Measurements from ENCODE around the gene ABAT. TPM values are rescaled to one million over a fixed set of nuclear protein-coding genes. Genes with fewer than 3 reads are reported as not detected.

ABAT gene
- total and polyA plus RNA-seq, 2 donors from 2014 or later = 9.6 to 34.0 TPM

DNA sequence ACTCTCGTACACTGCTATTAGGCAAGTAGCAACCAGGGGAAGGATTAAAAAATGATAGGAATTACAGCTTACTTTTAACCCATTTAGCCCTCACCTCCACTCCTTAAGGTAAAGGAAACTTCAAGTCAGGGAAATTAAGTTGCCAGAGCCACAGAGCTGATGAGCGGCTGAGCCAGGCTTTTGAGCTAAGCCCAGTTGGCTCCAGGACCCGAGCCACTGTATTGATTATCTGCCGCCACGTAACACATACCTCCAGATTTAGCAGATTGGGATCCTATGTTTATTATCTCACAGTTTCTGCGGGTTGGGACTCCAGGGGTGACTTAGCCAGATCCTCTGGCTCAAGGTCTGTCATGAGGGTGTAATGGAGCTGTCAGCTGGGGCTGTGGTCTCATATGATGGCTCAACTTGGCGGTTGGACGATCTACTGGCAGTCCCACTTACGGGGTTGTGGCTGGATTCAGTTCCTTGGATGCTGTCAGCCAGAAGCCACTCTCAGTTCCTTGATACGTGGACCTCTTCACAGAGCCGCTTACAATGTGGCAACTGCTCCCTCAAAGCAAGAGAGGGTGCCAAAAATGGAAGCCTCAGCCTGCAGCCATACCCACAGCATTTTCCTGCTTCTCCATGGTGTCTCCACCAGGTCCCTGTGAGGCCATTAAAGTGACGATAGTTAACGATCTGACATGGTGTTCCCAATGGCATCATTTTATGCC is 65.7 kb downstream of the ABAT start:
- TF ChIP-seq, protein P1, sequence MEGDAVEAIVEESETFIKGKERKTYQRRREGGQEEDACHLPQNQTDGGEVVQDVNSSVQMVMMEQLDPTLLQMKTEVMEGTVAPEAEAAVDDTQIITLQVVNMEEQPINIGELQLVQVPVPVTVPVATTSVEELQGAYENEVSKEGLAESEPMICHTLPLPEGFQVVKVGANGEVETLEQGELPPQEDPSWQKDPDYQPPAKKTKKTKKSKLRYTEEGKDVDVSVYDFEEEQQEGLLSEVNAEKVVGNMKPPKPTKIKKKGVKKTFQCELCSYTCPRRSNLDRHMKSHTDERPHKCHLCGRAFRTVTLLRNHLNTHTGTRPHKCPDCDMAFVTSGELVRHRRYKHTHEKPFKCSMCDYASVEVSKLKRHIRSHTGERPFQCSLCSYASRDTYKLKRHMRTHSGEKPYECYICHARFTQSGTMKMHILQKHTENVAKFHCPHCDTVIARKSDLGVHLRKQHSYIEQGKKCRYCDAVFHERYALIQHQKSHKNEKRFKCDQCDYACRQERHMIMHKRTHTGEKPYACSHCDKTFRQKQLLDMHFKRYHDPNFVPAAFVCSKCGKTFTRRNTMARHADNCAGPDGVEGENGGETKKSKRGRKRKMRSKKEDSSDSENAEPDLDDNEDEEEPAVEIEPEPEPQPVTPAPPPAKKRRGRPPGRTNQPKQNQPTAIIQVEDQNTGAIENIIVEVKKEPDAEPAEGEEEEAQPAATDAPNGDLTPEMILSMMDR (IDR thresholded peaks at IDR 0.05; ENCODE audit: borderline replicate concordance, extremely low read depth, insufficient read depth) = no peak
- H3K27ac ChIP-seq (ENCODE audit: low read depth in 2 of 2, low read length in 2 of 2) = peak overlapping the region; percentile 61 to 74
- peaks cover 0 to 8% (median 0%) of the 10 kb centered on the region in 3 donors for H3K36me3 ChIP-seq (ENCODE audit: control insufficient read depth in 2 of 3, insufficient read depth in 3 of 3, low read length in 3 of 3)
- no peaks in the 10 kb centered on the region for H3K9me3 ChIP-seq (ENCODE audit: control insufficient read depth in 2 of 3, insufficient read depth in 1 of 3, low read length in 3 of 3)
- H3K27me3 ChIP-seq (ENCODE audit: control insufficient read depth, insufficient read depth, low read length) = no peaks in the 10 kb centered on the region
- no peak overlapping the region for H3K4me3 ChIP-seq (ENCODE audit: low read length in 3 of 3)
- H3K9ac ChIP-seq (ENCODE audit: low read length in 3 of 3) = no peak overlapping the region
- FAIRE-seq = no peak
- intact Hi-C loops (cut with DNase I) = no loop called here
- no peak for DNase-seq
- H3K4me1 ChIP-seq (ENCODE audit: control insufficient read depth in 2 of 3, insufficient read depth in 2 of 3, low read depth in 1 of 3, low read length in 3 of 3) = peaks cover 0 to 23% (median 8%) of the 10 kb centered on the region in 3 donors

DNA sequence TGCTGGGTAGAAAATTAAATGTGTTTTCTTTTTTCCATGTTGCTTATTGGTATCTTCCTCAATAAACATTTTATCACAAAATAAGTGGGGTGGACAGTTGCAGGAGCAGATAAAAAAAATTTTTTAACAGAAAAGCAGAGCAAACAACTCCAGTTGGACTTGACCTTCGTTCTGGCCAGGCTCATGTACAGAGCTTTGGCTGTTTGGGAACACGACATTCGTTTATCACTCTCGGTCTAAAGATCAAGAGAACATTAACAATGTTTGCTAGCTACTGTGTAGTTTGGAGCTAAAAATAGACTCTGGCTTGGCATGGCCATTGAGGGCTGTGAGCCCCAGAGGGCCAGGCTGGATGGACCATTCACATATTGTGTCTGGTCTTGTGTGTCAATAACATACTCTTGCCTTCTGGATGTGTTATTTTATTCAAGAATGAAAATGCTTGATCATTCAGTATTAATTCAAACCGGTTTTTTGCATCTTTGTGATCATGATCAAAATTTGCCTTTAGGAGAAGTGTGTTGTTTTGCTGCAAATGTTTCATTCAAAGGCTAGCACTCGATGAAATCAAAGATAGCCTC is 66.4 kb downstream of the ABAT start:
- H3K4me3 ChIP-seq (ENCODE audit: low read length in 3 of 3) = no peak overlapping the region
- no peaks in the 10 kb centered on the region for H3K9me3 ChIP-seq (ENCODE audit: control insufficient read depth in 2 of 3, insufficient read depth in 1 of 3, low read length in 3 of 3)
- intact Hi-C loops (cut with DNase I) = no loop called here
- H3K9ac ChIP-seq (ENCODE audit: low read length in 3 of 3) = no peak overlapping the region
- FAIRE-seq = peak; percentile 13
- H3K36me3 ChIP-seq (ENCODE audit: control insufficient read depth in 2 of 3, insufficient read depth in 3 of 3, low read length in 3 of 3) = peaks cover 0 to 8% (median 0%) of the 10 kb centered on the region in 3 donors
- H3K4me1 ChIP-seq (ENCODE audit: control insufficient read depth in 2 of 3, insufficient read depth in 2 of 3, low read depth in 1 of 3, low read length in 3 of 3) = peaks cover 0 to 23% (median 8%) of the 10 kb centered on the region in 3 donors
- H3K27ac ChIP-seq (ENCODE audit: low read depth in 2 of 2, low read length in 2 of 2) = peak overlapping the region; percentile 61 to 74
- TF ChIP-seq, protein P1 (IDR thresholded peaks at IDR 0.05; ENCODE audit: borderline replicate concordance, extremely low read depth, insufficient read depth) = no peak
- H3K27me3 ChIP-seq (ENCODE audit: control insufficient read depth, insufficient read depth, low read length) = no peaks in the 10 kb centered on the region
- peak in 1 of 5 donors; percentile 21 for DNase-seq

DNA sequence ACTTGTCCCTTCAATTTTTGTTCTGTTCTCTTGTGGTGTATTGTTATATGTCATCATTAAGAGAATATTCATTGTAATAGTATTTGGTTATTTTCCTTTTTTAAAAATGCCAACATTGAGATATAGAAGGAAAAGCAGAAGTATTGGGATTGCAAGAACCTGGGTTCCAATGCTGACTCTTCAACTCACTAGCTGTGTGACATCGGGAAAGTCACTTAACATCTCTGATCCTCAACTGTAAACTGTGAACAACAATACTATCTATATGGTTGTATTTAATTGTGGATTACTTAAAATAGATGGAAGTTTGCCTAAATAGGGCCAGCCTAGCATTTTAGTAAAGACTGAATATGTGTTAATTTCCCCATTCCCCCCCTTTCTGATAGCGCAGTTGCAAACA is 67.2 kb downstream of the ABAT start:
- Histone ChIP-seq H3K4me3 (ENCODE audit: low read length in 3 of 3) (no peak overlapping the region), H3K9me3 (ENCODE audit: control insufficient read depth in 2 of 3, insufficient read depth in 1 of 3, low read length in 3 of 3) (no peaks in the 10 kb centered on the region), H3K9ac (ENCODE audit: low read length in 3 of 3) (no peak overlapping the region), H3K27me3 (ENCODE audit: control insufficient read depth, insufficient read depth, low read length) (no peaks in the 10 kb centered on the region), H3K36me3 (ENCODE audit: control insufficient read depth in 2 of 3, insufficient read depth in 3 of 3, low read length in 3 of 3) (peaks cover 0 to 2% (median under 1%) of the 10 kb centered on the region in 3 donors), H3K4me1 (ENCODE audit: control insufficient read depth in 2 of 3, insufficient read depth in 2 of 3, low read depth in 1 of 3, low read length in 3 of 3) (peaks cover 0 to 23% (median 8%) of the 10 kb centered on the region in 3 donors), H3K27ac (ENCODE audit: low read depth in 2 of 2, low read length in 2 of 2) (no peak overlapping the region)
- DNase-seq (no peak), FAIRE-seq (no peak)
- intact Hi-C loops (cut with DNase I) = no loop called here
- TF ChIP-seq, protein P1 (IDR thresholded peaks at IDR 0.05; ENCODE audit: borderline replicate concordance, extremely low read depth, insufficient read depth) = no peak
